COLO829 (cell line): Measurements from ENCODE around the gene B4GALNT3.

ENCODE experiments used
- DNase-seq: peaks from one replicate; pipeline ENCODE4 v3.0.0; 2012; ENCODE audit warnings: low spot score

Gene B4GALNT3

DNA sequence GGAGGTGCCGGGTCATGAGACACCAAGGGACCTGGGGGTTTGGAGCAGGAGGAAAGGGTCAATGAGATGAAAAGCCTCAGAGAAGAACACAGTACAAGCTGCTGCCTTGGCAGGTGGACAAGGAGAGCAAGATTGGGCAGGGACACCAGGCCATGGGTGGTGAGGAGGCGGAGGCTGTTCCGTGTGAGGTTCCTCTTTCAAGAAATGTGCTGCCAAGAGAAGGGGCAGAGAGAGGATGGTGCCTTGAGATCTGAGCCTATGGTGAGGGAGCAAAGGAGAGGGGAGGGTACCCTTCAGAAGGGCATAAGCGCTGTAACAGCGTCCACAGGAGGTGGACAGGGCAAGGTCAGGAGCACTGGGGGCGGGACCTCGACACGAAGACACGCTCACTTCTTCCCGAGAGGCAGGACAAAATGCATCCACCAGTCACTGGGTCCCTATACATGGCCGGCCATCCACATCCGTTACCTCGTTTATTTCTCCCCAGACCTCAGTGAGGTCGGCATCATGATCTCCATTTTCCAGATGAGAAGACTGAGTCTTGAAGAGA, 100.2 kb downstream of the B4GALNT3 start:
- DNase-seq = no peak

- DNase-seq = no peak
Measured at GRCh38 chr12:560691-561390, 101.1 kb downstream of the B4GALNT3 start.

DNA sequence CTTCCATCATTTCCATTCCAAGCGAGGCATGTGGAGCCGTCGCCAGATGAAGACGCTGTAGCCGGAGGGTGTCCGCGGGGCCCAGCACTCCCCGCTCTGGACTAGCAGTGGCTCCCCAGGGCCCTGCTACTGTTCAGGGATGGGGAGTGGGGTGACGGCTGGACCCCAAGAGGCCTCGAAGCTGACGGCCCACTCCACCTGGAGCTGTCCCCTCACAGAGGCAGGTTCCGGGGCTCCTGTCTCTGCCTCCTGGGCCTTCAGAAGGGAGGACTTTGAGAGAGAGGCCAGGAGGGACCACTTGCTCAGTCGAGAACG, 101.6 kb downstream of the B4GALNT3 start:
- no peak for DNase-seq

GRCh38 chr12:561908-562593, 102.3 kb downstream of the B4GALNT3 start:
- DNase-seq = no peak

- DNase-seq = no peak
Measured at GRCh38 chr12:562634-563033, 102.9 kb downstream of the B4GALNT3 start.

DNA sequence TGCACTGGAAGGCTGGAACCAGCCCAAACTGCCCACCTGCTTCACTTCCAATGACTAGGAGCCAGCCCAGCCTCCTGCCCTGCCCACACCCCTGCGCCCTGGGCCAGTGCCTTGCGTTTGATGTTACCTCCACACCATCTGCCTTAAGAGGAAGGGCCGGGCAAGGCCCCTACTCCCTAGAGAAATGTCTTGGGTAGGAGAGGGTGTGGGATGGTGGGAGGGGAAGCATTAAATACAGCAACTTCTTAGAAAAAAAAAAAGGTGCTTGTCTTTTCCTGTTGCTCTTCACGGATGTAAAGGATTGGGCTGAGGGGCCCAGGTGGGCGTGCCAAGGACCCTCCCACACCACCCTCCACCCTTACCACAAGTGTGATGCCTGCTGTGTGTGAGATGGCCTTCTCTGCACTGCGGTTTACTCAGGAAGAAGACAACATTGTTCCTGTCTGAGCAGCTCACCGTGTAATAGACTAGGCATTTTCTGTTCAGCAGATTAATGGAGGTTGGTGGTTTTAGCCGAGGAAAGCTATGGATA, 103.6 kb downstream of the B4GALNT3 start:
- DNase-seq = no peak

DNA sequence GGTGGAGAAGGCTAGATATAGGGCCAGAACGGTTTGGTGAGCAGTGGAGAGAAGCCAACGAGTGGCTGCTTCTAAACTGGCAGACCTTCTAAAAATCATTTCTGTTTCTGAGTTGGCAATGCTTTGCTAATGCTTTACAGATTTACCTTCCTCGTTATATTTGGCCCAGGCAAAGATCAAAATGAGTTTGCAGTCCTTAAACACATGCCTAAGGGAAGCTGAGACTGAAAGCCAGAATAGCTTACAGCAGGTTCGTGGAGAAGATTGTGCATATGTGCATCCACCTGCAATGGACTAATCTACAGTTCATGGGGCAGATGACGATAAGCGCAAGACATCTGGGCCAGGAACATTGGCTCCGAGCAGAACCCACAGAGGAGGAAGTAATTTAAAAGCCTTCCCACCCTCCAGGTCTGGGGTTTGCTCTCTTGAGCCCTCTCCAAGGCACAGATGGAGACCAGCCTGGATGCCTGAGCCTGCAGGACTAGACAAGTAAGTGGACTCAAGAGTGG, 104.1 kb downstream of the B4GALNT3 start:
- no peak for DNase-seq

DNA sequence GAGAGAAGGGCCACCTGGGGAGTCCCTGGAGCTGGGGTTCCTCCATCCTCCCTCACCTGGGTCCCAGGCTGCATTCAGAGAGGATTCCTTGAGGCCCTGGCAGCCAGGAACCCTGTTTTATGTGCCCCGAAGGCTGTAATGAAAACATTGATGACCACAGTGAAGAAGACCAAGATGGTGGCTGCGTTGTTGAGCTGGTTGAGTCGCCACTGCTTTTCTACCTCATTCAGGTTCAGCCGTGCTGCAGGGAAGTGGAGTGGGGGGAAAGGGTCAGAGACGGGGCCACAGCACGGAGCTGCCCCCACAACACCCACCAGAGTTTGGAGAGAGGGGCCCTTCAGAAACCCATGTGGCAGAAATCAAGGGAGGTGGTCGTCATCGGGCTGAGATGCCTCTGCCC, 105.4 kb downstream of the B4GALNT3 start:
- DNase-seq = no peak

DNA sequence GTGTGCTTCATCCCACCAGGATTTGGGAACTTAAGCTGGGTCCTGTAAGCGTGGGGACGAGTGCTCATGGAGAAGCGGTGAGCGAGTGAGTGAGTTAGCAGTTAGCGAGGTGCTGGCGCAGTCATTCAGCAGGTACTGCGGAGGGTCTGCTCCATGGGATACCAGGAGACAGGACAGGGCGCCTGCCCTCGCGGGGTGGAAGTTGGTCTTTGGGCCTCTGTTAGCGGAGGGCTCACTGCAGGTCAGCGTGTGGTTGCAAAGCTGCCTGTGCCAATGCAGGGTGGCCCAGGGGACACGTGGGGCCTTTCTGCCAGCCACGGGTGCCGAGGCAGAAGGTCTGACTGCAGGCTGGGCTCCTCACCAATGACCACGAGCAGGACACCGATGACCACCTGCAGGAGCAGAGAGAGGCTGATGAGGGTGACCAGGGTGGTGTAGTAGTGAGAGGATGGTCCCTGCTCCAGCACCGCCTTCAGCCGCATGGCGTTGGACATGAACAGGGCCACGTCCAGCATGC, 105.9 kb downstream of the B4GALNT3 start:
- DNase-seq = no peak

GRCh38 chr12:568486-568885, 108.7 kb downstream of the B4GALNT3 start:
- DNase-seq = no peak

GRCh38 chr12:569091-569676, 109.4 kb downstream of the B4GALNT3 start:
- DNase-seq = no peak

DNA sequence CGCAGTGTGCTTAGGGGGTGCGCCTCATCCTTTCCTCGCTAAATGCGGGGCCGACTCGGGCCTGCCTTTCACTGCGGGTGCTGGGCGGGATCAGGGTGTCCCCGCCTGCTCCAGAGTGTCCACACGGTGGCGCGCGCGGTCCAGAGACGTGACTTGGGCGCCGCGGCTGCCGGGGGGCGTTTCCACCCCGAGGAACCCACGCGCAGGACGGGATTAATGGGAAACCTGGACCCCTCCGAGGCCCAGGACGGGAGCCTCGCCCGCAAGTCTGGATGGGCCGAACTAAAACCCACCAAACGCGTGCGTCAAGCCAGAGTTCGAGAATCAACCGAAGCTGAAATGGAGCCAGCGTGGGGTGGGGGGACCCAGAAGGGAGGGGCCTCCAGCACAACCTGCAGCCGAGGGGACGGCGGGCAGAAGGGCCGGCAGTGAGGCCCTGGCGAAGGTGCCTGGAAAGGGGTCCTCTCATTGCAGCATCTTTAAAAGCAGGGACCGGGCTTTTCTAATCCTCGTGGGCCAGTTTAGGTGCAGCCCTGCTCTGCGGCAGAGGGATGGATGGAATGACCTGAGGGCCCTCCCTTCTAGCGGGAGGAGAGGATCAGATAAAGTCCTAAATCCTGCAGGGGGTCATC, 110.2 kb downstream of the B4GALNT3 start:
- DNase-seq = peak; percentile 86

GRCh38 chr12:570435-570920, 110.7 kb downstream of the B4GALNT3 start:
- DNase-seq = peak; percentile 88

- no peak for DNase-seq
Measured at GRCh38 chr12:570921-571794, 111.4 kb downstream of the B4GALNT3 start.

- no peak for DNase-seq
Measured at GRCh38 chr12:571795-572531, 112.2 kb downstream of the B4GALNT3 start.

GRCh38 chr12:572532-572899, 112.8 kb downstream of the B4GALNT3 start:
- DNase-seq = no peak

DNA sequence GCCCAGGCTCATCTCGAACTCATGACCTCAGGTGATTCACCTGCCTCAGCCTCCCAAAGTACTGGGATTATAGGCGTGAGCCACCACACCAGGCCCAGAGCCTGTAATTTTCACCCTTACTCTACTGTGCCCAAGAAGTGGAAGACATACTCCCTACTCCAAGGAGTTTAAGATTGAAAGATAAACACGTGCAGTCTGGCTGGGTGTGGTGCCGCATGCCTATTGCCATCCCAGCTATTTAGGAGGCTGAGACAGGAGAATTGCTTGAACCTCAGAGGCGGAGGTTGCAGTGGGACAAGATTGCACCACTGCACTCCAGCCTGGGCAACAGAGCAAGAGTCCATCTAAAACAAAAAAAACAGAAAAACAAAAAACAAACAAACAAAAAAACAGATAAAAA, 113.5 kb downstream of the B4GALNT3 start:
- no peak for DNase-seq

DNA sequence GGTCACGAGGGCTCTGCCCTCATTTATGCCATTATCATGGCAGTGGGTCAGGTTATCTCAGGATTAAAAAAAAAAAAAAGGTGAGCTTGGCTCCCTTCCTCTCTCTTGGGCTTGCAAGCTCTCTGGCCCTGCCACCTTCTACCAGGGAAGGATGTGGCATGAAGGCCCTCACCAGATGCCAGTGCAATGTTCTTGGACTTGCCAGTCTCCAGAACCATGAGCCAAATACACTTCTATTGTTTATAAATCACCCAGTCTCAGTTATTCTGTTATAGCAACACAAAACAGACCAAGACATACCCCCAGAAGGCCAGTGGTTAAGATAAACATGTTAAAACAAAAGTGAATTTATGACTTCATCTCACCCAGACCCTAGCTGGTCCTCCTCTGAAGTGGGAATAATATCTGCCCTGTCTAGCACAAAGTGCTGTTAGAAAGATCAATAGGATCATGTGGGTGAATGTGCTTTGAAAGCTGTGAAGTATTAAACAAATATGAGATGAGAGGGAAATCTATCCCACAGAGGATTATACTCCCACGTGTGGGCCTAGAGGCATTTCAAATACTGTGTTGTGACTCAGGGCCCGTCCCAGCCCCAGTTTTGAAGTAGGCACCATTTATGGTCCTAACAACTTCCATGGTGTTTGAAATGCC, 114.9 kb downstream of the B4GALNT3 start:
- DNase-seq = peak; percentile 94

GRCh38 chr12:575129-575502, 115.4 kb downstream of the B4GALNT3 start:
- DNase-seq = no peak
